Thoracic aorta (tissue), 2 donors: ENCODE results near the gene PPFIBP1. TPM values are rescaled to one million over a fixed set of nuclear protein-coding genes. Genes with fewer than 3 reads are reported as not detected.

ENCODE experiments used
- ATAC-seq: fragments of 150-250 bp; one replicate; pipeline ENCODE4 v1.8.0; 2017; ENCODE audit warnings: low read depth; ENCODE audit not compliant: insufficient number of reproducible peaks, low FRiP score
- DNase-seq: peaks from one replicate; pipeline ENCODE4 v3.0.0-alpha.2; 2020; ENCODE audit warnings: low spot score
- H3K27ac ChIP-seq, 2 donors: fragments of 200-600 bp; sonication (generic); 1 replicate in 1 of 2; 2 replicates in 1 of 2; pipeline ENCODE4 v1.5.1; 2016; ENCODE audit warnings: mild to moderate bottlenecking in 2 of 2, moderate library complexity in 2 of 2
- H3K27me3 ChIP-seq: fragments of 200-600 bp; sonication (generic); replicated peaks from 2 replicates; pipeline ENCODE4 v1.6.0; 2016; ENCODE audit warnings: mild to moderate bottlenecking; ENCODE audit not compliant: insufficient read depth
- H3K36me3 ChIP-seq: fragments of 200-600 bp; sonication (generic); one replicate; pipeline ENCODE4 v1.5.1; 2016
- H3K4me1 ChIP-seq, 2 donors: fragments of 200-600 bp; sonication (generic); 1 replicate in 1 of 2; 2 replicates in 1 of 2; pipeline versions ENCODE4 v1.5.1 to v1.6.0; 2016; ENCODE audit warnings: low read depth in 2 of 2, mild to moderate bottlenecking in 1 of 2; ENCODE audit not compliant: control insufficient read depth in 1 of 2
- H3K4me3 ChIP-seq: fragments of 200-600 bp; sonication (generic); 2 replicates; pipeline ENCODE4 v1.5.1; 2016; ENCODE audit warnings: mild to moderate bottlenecking
- H3K9me3 ChIP-seq: fragments of 200-600 bp; sonication (generic); 2 replicates; pipeline ENCODE4 v1.5.1; 2016
- CTCF ChIP-seq: fragments of 200-600 bp; sonication (generic); IDR thresholded peaks from one replicate; pipeline ENCODE4 v1.5.1; 2019; ENCODE audit warnings: antibody characterized with exemption
- total RNA-seq, 2 donors: library from RNA; depleted of rRNA; stranded (reverse); fragments of >200 nt; gene quantifications; one replicate each; pipeline versions ENCODE4 v1.1.0 to v1.2.3, GENCODE V29; 2016

PPFIBP1 gene
- total RNA-seq, 2 donors from 2014 or later = 103 to 232 TPM

- no peak for DNase-seq
- no peak for TF ChIP-seq CTCF
- Histone ChIP-seq H3K27ac (peak overlapping the region in 1 of 2 donors; percentile 32), H3K4me1 (peaks cover 7 to 59% of the 10 kb centered on the region in 2 donors), H3K36me3 (no peaks in the 10 kb centered on the region), H3K4me3 (no peak overlapping the region), H3K27me3 (no peaks in the 10 kb centered on the region), H3K9me3 (no peaks in the 10 kb centered on the region)
- no peak for ATAC-seq
Observed at GRCh38 chr12:27610374-27610773, 86.4 kb downstream of the PPFIBP1 start.

- H3K4me1 ChIP-seq = peaks cover 31 to 73% of the 10 kb centered on the region in 2 donors
- no peak for ATAC-seq
- no peak for TF ChIP-seq CTCF
Observed at GRCh38 chr12:27614386-27614785, 90.4 kb downstream of the PPFIBP1 start.

GRCh38 chr12:27614866-27615265 lies 90.9 kb downstream of the PPFIBP1 start:
- Histone ChIP-seq H3K9me3 (no peaks in the 10 kb centered on the region), H3K27ac (peak overlapping the region in 1 of 2 donors; percentile 43), H3K36me3 (no peaks in the 10 kb centered on the region), H3K4me1 (peaks cover 35 to 74% of the 10 kb centered on the region in 2 donors), H3K4me3 (no peak overlapping the region), H3K27me3 (no peaks in the 10 kb centered on the region)
- ATAC-seq (no peak), DNase-seq (no peak)
- TF ChIP-seq CTCF = no peak

More at GRCh38 chr12:27614386-27614785, 90.4 kb downstream of the PPFIBP1 start:
- Histone ChIP-seq H3K9me3 (no peaks in the 10 kb centered on the region), H3K27ac (peak overlapping the region in 1 of 2 donors; percentile 43), H3K4me3 (no peak overlapping the region), H3K36me3 (no peaks in the 10 kb centered on the region), H3K27me3 (no peaks in the 10 kb centered on the region)
- DNase-seq = no peak

- ATAC-seq (no peak), DNase-seq (no peak)
- peak overlapping the region; percentile 59 to 68 for H3K27ac ChIP-seq
Observed at GRCh38 chr12:27615331-27615891, 91.4 kb downstream of the PPFIBP1 start.

More at GRCh38 chr12:27615331-27615891, 91.4 kb downstream of the PPFIBP1 start:
- Histone ChIP-seq H3K9me3 (no peaks in the 10 kb centered on the region), H3K36me3 (no peaks in the 10 kb centered on the region), H3K4me1 (peaks cover 35 to 74% of the 10 kb centered on the region in 2 donors), H3K4me3 (no peak overlapping the region), H3K27me3 (no peaks in the 10 kb centered on the region)
- no peak for TF ChIP-seq CTCF
